NK-92 treated with Interleukin-12 subunit alpha and Interleukin-12 subunit beta, amount 100 ng/mL, for 24 hours (cell line): ENCODE results near the gene ABCG4.
"Not testable (repeated sequence)": the region's sequence is repeated elsewhere in the genome, so short reads cannot be mapped to it uniquely, and the experiment has no call there.

Experiments used
- DNase-seq: peaks from one replicate; lab custom pipeline; 2025; lab: John Stamatoyannopoulos, UW

The ABCG4 gene

GRCh38 chr11:119154178-119154577, 5.3 kb downstream of the ABCG4 start:
- DNase-seq, result no peak

- DNase-seq, result no peak
Measured at GRCh38 chr11:119155733-119156492, 7.1 kb downstream of the ABCG4 start.

- DNase-seq, result no peak
Measured at GRCh38 chr11:119156496-119156895, 7.6 kb downstream of the ABCG4 start.

- DNase-seq, result no peak
Measured at GRCh38 chr11:119157063-119157462, 8.2 kb downstream of the ABCG4 start.

- DNase-seq, result no peak
Measured at GRCh38 chr11:119158467-119158866, 9.6 kb downstream of the ABCG4 start.

- no peak for DNase-seq
Measured at GRCh38 chr11:119160151-119160550, 11.3 kb downstream of the ABCG4 start.

GRCh38 chr11:119161871-119162270, 13.0 kb downstream of the ABCG4 start:
- no peak for DNase-seq

GRCh38 chr11:119166368-119167076, 17.7 kb downstream of the ABCG4 start:
- DNase-seq, result no peak

GRCh38 chr11:119167077-119167458, 18.2 kb downstream of the ABCG4 start:
- not testable (repeated sequence) for DNase-seq

- DNase-seq, result no peak
Measured at GRCh38 chr11:119167933-119168332, 19.1 kb downstream of the ABCG4 start.

GRCh38 chr11:119168471-119169281, 19.8 kb downstream of the ABCG4 start, which contains the start of gene NLRX1:
Gene NLRX1 (plus strand): TSS chr11:119168725. CDS start chr11:119171404, 2,679 bp downstream.
- peak; percentile 77 for DNase-seq

- DNase-seq, result no peak
Measured at GRCh38 chr11:119169282-119169719, 20.4 kb downstream of the ABCG4 start.

- DNase-seq, result no peak
Measured at GRCh38 chr11:119172513-119172912, 23.7 kb downstream of the ABCG4 start.

- no peak for DNase-seq
Measured at GRCh38 chr11:119173453-119173852, 24.6 kb downstream of the ABCG4 start.

- no peak for DNase-seq
Measured at GRCh38 chr11:119175493-119176077, 26.7 kb downstream of the ABCG4 start.

GRCh38 chr11:119178166-119178680, 29.4 kb downstream of the ABCG4 start:
- DNase-seq, result no peak

- no peak for DNase-seq
Measured at GRCh38 chr11:119179342-119179741, 30.5 kb downstream of the ABCG4 start.

GRCh38 chr11:119179983-119180382, 31.1 kb downstream of the ABCG4 start:
- DNase-seq, result no peak

- no peak for DNase-seq
Measured at GRCh38 chr11:119180729-119181676, 32.2 kb downstream of the ABCG4 start.

GRCh38 chr11:119181677-119182412, 33.0 kb downstream of the ABCG4 start:
- DNase-seq, result no peak
